ENCODE measurements around the gene TRIO.

DNA sequence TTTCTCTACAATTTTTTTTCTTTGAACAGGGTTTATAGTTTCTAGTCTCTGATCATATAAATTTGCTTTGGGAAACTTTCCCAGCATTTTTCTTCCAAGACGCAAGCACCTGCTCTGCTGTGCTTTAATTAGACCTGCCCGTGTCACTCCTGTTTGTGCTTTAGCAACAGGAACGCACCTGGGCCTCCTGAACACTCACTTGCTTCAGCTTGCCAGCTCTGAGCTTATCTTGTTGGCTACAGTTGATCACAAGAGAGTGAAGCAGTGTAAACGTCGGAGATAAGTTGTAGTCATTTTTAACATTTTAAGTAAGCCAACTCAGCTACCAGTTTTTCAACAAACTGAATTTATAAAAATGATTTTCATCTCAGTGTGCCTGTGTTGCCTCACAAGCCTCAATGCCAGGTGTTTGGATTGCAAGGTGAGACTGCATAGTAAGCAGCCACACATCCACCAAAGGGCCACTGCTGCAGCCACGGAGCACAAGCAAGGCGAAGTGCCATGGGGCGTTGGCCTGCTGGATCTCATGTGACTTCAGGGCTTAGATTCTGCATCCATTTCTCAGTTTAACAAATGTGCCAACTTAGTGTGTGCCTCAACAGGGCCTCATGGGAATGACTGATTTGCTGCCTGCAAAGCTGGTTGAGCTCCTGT lies 166.9 kb downstream of the TRIO start:
- TF ChIP-seq, protein P1, sequence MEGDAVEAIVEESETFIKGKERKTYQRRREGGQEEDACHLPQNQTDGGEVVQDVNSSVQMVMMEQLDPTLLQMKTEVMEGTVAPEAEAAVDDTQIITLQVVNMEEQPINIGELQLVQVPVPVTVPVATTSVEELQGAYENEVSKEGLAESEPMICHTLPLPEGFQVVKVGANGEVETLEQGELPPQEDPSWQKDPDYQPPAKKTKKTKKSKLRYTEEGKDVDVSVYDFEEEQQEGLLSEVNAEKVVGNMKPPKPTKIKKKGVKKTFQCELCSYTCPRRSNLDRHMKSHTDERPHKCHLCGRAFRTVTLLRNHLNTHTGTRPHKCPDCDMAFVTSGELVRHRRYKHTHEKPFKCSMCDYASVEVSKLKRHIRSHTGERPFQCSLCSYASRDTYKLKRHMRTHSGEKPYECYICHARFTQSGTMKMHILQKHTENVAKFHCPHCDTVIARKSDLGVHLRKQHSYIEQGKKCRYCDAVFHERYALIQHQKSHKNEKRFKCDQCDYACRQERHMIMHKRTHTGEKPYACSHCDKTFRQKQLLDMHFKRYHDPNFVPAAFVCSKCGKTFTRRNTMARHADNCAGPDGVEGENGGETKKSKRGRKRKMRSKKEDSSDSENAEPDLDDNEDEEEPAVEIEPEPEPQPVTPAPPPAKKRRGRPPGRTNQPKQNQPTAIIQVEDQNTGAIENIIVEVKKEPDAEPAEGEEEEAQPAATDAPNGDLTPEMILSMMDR (IDR thresholded peaks at IDR 0.05) = no peak
- no peak for TF ChIP-seq POLR2A (IDR thresholded peaks at IDR 0.05)
